HG03097 (cell line): ENCODE measurements around the gene MGME1.
"Not testable (repeated sequence)": the region's sequence is repeated elsewhere in the genome, so short reads cannot be mapped to it uniquely, and the experiment has no call there.

Experiments
- ATAC-seq: cut with Tn5 transposase; IDR thresholded peaks from one replicate; pipeline ENCODE4 v1.9.1; 2021; ENCODE audit not compliant: unreplicated experiment, low FRiP score

The MGME1 gene

GRCh38 chr20:17958373-17959256 is 10.2 kb upstream of the MGME1 start:
- no peak for ATAC-seq

- ATAC-seq = no peak
Observed at GRCh38 chr20:17959257-17959627, 9.6 kb upstream of the MGME1 start.

GRCh38 chr20:17960400-17960885 is 8.4 kb upstream of the MGME1 start:
- ATAC-seq = not testable (repeated sequence)

- ATAC-seq = no peak
Observed at GRCh38 chr20:17960927-17961586, 7.8 kb upstream of the MGME1 start.

GRCh38 chr20:17961587-17961940 is 7.3 kb upstream of the MGME1 start:
- no peak for ATAC-seq

GRCh38 chr20:17963114-17963897 is 5.5 kb upstream of the MGME1 start:
- ATAC-seq = no peak

GRCh38 chr20:17964073-17964472 is 4.7 kb upstream of the MGME1 start:
- no peak for ATAC-seq

- ATAC-seq = no peak
Observed at GRCh38 chr20:17964632-17965031, 4.2 kb upstream of the MGME1 start.

GRCh38 chr20:17965042-17965697 is 3.6 kb upstream of the MGME1 start:
- no peak for ATAC-seq

GRCh38 chr20:17966432-17967310 is 2.1 kb upstream of the MGME1 start:
- ATAC-seq = no peak

- ATAC-seq = peak; percentile 8
Observed at GRCh38 chr20:17967521-17968365, 1.1 kb upstream of the MGME1 start.

GRCh38 chr20:17969278-17969883 is 563 bp downstream of the MGME1 start:
- ATAC-seq = peak; percentile 9

- no peak for ATAC-seq
Observed at GRCh38 chr20:17969884-17970409, 1.1 kb downstream of the MGME1 start.

- no peak for ATAC-seq
Observed at GRCh38 chr20:17971300-17972013, 2.6 kb downstream of the MGME1 start.

- ATAC-seq = no peak
Observed at GRCh38 chr20:17972121-17972520, 3.3 kb downstream of the MGME1 start.

GRCh38 chr20:17976305-17976704 is 7.5 kb downstream of the MGME1 start:
- no peak for ATAC-seq

- no peak for ATAC-seq
Observed at GRCh38 chr20:17985388-17986018, 16.7 kb downstream of the MGME1 start.
